ENCODE measurements around the gene NHLRC4.

Gene NHLRC4

DNA sequence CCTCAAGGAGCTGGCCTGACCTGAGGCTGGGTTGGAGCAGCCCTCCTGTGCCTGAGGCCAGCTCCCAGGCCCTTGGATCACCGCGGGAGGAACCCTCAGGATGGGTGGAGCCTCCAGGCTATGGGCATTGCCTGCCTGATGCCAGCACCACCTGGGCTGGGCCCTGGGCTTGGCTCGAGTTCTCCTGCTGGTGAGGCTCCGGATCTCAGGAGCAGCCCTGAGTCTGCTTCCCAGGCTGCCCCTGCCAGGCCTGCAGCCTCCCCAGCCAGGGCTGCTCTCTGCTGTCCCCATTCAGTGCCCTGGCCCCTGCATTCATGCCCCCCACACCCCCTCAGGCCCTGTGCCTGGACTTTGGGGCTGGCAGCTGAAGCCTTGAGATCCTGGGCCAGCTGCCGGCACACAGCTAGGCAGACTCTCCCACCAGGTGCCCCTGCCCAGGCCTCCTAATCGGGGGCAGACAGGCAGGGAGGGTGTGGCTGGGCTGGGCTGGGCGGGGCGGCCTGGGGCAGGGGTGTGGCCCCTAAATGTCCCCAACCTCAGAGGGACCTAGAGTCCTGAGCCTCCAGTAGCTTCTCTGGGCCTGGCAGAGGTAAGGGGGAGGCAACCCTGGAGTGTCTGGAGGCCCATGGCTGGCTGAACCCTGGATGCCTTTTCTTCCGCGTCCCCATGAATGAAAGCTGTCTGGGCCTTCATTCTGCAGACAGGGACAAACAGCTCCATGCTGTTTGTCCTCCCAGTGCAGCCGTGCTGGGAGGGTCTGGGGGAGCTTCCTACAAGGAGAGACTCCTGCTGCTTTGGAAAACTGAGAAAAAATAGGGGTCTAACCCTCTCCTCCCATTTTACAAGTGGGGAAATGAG, 1.8 kb downstream of the NHLRC4 start:
- no peak for DNase-seq

DNA sequence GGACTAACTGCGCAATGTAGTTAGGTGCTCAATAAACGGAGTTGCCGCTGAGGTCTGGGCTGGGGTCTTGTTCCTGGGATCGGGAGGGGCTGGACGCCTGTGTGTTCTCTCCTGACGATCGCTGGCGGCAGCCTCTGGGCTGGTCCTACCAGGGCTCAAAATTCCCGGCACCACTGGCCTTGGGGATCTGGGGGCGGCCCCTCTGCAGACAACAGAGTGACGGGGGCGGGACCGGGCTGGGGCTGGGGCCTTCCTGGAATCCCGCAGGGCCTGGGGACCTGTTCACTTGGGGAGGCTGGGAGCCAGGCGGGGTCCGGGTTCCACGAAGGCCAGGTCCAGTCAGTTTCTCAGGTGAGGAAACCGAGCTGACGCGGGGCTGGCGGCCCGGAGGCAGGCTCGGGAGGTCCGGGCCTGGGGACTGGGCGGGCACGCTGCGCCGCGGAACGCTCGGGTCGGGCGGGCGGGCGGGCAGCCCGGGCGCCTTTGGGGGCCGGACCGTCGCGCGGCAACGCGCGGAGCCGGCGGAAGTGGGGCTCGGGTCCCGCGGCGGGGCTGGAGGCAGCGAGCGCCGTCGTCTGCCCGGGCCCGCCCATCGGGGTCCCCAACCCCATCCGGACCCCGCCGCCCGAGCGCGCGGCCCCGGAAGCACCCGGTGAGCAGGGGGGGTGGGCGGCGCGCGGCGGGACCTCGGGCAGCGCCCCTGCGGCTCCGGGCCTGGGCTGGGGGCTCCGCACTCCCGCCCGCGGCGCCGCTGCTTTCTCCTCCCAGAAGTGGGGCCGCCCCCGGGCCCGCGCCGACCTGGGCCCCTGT, 2.8 kb downstream of the NHLRC4 start, which contains the start of gene PIGQ:
Gene PIGQ, plus strand, starts transcription at position 524 of the 810 bp plus-strand sequence. CDS start 4,107 bp downstream, outside the sequence.
- peak; percentile 77 for DNase-seq

DNA sequence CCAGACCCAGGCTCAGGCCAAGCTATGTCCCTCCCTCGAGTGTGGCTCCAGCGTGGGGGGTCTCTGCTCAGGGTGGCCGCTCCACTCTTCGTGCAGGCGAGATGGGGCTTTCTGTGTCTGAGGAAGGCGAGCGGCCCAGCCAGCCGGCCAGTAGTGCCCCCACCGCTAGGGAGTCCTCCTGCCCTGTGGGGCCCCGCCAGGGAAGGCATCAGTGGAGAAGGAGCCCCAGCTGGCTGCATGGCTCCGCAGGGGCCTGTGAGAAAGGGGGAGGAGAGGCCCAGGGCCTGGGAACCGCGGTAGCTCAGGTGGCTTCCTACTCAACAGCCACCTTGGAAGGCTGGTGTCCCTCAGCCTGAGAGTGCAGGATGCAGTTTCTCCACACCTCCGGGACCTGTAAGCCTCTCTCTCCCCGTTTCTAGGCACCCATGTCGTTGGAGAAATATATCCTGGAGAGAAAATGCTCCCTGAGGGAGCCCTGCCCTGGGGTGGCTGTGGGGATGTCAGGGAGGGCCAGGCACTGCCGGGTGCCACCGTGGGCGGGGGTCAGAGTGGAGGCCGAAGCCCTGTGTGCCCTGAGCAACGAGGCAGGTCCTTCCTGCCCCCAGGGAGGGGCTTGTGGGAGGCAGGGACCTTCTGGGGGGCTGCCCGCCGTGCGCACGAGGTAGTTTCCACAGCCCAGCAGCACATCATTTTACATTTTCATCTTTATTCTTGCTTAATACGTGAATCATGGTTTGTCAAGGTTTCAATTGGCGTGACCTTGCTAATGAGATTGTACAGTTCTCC, 6.3 kb downstream of the NHLRC4 start:
- DNase-seq: no peak

DNA sequence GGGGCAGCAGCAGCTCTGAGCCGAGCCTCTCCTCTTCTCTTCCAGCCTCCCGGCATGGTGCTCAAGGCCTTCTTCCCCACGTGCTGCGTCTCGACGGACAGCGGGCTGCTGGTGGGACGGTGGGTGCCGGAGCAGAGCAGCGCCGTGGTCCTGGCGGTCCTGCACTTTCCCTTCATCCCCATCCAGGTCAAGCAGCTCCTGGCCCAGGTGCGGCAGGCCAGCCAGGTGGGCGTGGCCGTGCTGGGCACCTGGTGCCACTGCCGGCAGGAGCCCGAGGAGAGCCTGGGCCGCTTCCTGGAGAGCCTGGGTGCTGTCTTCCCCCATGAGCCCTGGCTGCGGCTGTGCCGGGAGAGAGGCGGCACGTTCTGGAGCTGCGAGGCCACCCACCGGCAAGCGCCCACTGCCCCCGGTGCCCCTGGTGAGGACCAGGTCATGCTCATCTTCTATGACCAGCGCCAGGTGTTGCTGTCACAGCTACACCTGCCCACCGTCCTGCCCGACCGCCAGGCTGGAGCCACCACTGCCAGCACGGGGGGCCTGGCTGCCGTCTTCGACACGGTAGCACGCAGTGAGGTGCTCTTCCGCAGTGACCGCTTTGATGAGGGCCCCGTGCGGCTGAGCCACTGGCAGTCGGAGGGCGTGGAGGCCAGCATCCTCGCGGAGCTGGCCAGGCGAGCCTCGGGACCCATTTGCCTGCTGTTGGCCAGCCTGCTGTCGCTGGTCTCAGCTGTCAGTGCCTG, 7.4 kb downstream of the NHLRC4 start:
- no peak for DNase-seq

DNA sequence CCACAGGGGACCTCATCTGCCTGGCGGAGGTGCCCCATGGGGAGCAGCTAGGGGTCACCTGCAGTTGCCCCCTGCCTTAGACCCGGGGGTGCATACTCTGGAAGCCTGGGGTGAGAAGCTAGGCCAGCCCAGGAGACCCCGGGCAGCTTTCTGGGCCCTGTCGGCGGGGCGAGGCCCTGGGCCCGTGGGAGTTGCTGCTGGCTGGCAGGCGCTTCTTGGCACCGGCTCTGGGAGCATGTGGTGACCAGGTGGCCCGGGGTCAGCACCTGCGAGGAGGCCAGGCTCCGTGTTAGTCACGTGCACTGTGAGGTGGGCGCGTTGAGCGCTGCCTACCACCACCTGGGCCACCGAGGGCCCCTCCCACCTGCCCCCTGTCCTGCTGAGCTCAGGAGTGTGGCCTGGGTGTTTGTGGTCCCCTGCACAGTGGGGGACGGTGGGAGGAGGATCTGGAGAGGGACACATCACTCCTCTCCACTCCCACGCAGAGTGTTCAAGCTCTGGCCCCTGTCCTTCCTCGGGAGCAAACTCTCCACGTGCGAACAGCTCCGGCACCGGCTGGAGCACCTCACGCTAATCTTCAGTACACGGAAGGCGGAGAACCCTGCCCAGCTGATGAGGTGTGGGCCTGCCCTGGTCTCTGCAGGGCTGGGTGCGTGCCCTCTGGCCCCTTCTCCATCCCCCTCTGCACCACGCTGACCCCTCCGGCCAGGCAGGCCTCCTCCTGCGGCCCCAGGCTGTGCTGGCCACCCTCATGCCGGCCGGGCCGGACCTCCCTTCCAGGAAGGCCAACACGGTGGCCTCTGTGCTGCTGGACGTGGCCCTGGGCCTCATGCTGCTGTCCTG, 8.8 kb downstream of the NHLRC4 start:
- DNase-seq: no peak

DNA sequence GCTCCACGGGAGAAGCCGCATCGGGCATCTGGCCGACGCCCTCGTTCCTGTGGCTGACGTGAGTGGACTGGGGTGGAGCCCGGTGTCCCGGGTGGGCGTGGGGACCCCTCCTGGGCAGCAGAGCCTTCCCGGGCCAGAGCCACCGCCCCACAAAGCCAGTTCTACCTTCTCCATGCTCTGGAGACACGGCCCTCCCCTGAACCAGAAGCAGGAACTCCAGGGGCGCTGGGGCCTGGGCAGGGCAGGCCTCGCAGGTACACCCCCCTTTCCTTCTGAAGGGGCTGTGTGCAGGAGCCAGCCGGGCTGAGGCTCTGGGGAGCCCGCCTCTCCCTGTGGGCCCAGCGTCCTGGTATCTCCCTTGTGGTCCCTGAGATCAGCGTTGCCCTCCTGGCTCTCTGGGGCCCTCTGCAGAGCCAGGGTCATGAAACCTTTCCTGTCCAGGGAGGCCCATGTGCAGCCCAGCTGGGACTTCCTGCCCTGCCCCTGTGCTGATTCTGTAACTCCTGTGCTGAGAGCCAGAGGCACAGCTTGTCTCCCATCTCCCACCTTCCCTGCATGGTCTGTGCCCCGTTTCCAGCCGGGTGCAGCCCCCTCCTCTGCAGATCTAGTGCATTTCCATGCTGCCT, 9.5 kb downstream of the NHLRC4 start:
- DNase-seq: no peak

DNA sequence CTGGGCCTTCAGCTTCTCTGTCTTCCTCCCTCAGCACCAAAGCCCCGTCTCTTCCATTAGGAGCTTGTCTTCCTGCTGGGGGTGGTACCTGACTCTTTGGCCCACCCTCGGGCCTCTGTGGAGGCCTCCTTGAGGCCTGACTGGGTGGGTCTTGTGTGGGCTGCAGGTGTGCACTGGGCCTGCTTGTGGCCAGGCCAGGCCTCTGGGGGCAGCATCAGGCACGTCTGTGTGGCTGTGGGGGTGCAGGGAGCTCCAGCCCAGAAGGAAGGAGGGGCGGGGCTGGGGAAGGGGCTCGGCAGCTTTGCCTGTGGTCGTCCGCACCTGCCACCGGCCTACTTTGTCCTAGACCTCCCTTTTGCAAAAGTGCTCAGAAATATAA, 10.0 kb downstream of the NHLRC4 start:
- DNase-seq: peak; percentile 47

DNA sequence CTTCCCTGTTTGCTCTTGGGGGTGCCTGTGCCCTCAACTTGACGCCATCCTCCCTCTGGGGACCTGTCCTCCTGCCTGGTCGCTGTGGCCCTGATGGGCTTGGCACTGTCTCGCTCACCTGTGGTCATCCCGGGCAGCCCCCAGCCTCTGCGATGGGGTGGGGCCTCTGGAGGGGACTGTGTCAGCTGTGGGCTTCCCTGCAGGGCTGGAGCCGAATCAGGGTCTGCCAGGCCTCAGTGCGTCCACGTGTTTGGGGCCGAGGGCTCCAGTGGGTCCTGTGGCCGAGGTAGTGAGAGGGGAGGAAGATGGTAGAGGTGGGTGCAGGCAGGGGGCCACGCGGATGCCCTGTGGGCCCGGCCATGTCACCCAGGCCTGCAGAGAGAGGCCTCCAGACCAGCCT, 11.0 kb downstream of the NHLRC4 start:
- no peak for DNase-seq

DNA sequence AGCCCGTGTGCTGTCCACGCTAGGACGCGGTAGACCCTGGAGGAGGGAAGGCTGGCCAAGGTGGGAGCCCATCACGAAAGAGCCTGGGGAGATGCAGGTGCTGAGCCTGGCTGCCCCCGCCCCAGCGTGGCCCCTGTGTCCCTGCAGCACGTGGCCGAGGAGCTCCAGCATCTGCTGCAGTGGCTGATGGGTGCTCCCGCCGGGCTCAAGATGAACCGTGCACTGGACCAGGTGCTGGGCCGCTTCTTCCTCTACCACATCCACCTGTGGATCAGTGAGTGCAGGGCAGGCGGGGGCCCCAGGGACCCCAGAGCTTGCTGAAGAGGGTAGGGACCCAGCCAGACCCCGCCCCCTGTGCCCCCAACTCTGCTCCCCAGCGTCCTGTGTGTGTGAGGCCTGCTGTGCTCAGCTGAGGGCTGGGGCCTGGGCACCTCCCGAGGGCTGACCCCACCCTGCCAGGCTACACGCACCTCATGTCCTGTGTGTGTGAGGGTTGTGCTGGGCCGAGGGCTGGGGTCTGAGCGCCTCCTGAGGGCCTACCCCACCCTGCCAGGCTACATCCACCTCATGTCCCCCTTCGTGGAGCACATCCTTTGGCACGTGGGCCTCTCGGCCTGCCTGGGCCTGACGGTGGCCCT, 11.5 kb downstream of the NHLRC4 start:
- DNase-seq: no peak

DNA sequence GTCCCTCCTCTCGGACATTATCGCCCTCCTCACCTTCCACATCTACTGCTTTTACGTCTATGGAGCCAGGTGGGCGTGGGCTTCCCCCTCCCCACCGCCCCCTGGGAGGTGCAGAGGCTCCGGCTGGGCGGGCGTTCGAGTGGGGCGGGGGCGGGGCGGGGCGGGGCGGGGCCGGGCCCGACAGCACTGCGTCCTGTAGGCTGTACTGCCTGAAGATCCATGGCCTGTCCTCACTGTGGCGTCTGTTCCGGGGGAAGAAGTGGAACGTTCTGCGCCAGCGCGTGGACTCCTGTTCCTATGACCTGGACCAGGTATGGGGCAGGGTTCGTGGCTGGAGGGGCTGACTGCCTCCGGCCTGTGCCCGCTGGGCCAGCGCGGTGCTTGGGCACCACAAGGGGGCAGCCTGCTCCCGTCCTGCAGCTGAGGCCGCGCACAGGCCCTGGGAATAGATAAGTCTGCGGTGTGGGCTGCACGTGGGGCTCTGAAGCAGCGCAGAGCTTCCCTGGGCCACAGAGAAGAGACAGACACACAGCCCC, 12.1 kb downstream of the NHLRC4 start:
- peak; percentile 78 for DNase-seq

DNA sequence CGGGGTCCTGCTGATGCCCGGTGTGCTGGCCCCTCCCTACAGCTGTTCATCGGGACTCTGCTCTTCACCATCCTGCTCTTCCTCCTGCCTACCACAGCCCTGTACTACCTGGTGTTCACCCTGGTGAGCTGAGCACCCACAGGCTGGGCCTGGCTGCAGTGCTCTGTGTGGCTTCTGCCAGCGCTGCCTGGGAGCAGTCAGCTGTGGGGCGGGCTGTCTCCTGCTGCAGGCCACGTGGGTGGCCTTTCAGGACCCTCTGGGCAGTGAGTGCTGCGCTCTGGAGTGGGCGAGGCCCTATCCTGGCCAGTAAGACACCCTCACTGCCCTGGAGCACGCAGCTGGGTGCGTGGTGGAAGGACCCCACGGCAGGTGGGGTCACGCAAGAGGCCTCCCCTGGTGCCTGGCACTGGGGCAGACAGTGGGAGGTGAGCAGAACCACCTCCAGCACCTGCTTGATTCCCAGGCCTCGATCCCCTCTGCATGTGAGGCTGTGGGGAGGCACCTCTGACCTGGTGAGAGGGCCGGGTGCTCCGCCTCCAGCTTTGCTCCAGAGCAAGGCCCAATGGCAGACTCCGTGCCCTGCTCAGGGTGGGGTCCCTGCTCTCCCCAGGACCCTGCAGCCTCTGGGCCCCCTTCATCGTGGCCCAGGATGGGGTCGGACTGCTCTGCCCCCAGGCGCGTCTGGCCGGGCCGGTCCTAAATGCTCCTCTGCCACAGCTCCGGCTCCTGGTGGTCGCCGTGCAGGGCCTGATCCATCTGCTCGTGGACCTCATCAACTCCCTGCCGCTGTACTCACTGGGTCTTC, 13.5 kb downstream of the NHLRC4 start:
- no peak for DNase-seq

DNA sequence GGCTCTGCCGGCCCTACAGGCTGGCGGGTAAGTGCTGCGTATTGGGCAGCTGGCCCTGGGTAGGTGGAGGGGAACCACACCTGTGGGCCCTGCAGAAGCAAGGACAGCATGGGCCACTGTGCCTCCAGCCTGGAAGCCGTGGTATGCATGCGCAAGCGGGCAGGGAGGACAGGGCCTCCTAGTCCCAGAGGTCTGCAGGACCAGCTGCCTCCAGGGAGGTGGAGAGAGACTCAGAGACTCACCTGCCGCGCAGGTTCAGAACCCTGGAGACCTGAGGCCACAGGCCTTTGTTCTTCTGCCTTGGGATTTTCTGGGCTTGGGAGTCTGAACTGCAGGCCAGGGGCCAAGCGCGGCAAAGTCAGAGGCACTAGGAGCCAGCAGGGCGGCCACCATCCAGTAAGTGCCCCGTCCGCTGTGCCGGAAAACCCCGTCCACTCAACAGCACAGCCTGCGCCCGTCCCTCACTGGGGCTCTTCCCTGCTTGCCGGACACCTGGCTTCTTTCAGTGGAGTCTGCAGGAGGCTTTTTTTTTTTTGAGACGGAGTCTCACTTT, 14.2 kb downstream of the NHLRC4 start:
- no peak for DNase-seq

DNA sequence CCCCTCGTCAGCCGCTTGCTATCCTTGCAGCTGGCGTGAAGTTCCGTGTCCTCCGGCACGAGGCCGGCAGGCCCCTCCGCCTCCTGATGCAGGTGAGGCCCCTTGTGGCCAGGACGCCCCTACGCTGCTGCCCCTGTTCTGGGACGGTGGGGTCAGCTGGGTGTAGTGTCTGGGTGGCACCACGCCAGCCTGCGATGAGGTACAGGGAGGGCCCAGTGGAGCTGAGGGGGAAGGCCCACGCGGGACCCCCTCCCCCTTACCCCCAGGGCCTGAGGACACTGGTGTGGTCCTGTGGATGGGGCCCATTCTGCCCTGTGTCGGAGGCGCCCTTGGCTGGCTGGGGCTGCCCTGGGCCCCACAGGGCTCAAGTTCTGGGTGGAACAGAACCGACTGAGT, 15.4 kb downstream of the NHLRC4 start:
- DNase-seq: no peak

DNA sequence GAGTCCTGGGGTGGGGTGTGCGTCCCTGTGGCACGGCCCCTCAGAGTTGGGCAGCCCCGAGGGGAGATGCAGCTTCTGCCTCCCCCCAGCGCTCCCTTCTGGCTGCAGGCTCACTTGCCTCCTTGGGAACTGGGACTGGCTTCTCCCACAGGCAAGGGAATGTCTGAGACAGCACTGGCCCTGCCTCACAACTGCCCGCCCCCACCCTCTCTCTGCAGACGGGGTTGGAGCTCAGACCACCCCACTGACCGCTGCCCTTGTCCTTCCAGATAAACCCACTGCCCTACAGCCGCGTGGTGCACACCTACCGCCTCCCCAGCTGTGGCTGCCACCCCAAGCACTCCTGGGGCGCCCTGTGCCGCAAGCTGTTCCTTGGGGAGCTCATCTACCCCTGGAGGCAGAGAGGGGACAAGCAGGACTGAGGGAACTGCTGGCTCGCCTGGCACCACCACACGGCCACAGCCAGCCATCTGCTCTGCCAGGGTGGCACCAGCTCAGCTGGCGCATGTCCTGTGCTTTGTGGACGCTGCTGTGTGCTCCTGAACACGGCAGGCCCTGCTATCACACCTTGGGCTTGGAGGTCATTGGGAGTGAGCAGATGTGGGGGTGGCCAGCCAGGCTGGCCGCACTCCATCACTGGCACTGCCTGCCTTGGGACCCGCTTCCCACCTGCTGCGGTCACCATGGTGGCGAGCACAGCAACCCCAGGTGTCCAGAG, 16.0 kb downstream of the NHLRC4 start:
- no peak for DNase-seq

DNA sequence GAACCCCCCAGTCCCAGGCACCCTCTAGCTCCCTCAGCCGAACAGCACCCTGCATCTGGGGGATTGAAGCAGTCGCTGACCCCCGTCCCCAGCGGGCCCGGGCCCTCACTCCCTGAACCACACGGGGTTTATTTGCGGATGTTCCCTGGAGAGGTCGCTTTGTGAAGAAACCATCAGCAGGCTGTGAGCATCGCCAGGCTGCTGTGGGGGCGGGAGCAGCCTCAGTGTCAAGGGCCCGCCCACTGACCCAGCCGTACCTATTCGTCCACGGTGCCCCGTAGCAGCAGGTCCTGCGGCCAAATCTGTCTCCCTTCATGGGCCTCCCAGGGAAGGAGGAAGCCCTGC, 16.6 kb downstream of the NHLRC4 start:
- DNase-seq: no peak

DNA sequence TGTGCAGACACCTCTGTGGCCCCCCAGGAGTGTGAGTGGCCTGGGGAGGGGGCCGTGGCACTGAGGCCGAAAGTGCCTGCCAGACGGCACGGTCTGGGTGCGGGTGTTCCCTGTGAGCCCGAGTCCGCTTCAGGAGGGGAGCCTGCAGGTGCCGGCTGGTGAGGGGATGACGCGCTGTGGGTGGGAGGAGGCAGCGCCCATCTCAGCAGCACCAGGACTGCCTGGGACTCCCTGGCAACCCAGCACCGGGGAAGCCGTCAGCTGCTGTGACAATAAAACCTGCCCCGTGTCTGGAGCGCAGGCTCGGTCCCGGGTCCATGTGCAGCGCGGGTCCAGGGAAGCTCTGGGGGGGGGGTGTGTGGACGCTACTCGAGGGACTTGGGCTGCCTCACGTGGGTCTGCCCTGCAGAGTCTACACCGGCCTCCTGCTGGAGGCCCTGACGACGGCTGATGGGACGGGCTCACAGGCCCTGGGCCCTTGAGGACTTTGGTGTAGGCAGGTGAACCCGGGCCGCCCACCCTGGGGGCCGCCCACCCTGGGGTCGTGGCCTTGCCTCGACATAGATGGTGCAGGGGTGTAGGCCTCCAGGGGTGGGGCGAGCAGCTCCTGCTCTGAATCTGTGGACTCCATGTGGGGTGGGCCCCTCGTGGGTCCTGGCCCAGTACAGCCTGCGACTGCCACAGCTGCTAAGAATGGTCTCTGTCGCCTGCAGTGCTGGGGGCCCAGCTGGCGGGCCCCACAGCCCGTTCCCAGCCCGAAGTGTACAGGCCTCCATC, 17.2 kb downstream of the NHLRC4 start:
- no peak for DNase-seq

DNA sequence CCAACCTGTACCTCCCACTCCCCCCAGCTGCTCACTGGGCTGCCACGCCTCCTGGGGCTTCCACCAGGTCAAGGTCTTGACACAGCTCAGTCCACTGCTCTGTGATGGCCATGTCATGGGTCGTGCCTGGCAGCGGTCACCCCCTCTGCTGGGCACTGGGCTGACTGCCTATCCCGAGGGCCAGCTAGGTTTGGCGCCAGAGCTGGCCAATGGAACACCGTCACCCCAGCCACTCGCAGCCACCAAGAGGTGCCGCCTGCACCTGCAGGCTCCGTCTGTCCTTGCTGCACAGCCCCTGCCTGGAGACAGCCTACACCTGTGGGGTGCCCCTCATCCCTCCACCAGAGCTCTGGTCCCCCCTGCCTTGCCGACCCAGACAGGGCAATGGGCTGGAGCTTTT, 18.5 kb downstream of the NHLRC4 start:
- DNase-seq: peak; percentile 17
